DMS 273 (cell line): Measurements from ENCODE around the gene MMP12.
"Not testable (repeated sequence)": the region's sequence is repeated elsewhere in the genome, so short reads cannot be mapped to it uniquely, and the experiment has no call there.

Source experiments
- DNase-seq: peaks from one replicate; lab custom pipeline; 2025; ENCODE audit not compliant: unreplicated experiment; lab: John Stamatoyannopoulos, UW

The MMP12 gene

DNA sequence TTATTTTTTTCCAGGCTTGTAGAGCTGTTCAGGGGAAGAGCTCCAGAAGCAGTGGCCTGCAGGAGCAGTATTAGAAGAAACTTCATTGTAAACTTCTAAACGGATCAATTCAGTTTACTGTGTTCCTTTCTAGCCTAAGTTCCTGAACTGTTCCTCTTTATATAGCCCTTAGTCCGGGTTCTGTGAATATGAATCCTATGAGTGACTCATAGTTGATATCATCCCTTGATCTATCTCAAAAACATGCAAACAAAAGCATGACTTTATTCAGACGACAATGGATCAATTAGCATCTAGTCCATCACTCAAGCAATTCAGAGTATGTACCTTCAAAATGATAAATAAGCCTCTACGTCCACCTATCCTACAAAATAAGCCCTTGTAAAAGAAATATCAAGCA lies at the start of gene MMP12:
TSS of gene MMP12 (minus strand) at position 131 of the 400 bp plus-strand sequence. CDS start at position 86, 45 bp downstream.
- no peak for DNase-seq

- no peak for DNase-seq
These were observed 46.9 kb upstream of the MMP12 start for GRCh38 chr11:102921587-102922220.

DNA sequence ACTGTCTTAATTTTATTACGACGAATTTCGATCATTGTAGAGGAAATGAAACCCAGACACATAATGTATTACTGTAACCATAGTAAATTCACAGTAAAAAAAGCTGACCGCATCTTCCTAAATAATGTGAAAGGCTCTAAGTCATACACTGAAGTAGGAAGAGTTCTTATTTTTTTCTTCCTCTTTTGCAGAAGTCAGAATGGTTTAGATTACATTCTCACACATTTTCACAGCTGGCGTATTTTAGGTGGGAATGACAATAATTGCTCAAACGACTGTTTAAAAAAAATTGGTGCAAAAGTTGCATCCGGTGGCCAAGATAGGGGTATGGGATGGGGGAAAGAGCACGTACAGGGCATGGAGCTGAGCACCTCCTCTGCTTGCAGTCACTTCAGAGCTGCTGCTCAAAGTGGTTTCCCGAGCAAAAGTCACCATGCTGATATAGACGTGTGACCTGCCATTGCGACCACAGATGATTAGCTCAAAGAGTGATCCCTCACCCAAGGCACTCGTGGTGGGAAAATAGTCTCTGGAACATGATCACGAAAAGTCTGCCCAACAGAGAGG lies 45.4 kb upstream of the MMP12 start:
- no peak for DNase-seq

DNA sequence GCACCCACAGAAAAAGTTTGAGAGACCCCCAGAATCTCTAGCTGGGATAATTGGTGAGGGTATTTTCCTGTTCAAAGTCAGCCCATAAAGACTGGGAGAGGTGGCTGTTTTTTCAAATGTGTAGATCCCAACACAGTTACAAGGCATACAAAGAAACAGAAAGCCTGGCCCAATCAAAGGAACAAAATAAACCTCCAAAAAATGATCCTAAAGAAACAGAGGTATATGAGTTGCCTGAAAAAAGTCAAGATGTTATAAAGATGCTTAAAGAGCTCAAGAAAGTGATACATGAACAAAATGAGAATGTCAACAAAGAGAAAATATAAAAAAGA lies 40.2 kb upstream of the MMP12 start:
- no peak for DNase-seq

DNA sequence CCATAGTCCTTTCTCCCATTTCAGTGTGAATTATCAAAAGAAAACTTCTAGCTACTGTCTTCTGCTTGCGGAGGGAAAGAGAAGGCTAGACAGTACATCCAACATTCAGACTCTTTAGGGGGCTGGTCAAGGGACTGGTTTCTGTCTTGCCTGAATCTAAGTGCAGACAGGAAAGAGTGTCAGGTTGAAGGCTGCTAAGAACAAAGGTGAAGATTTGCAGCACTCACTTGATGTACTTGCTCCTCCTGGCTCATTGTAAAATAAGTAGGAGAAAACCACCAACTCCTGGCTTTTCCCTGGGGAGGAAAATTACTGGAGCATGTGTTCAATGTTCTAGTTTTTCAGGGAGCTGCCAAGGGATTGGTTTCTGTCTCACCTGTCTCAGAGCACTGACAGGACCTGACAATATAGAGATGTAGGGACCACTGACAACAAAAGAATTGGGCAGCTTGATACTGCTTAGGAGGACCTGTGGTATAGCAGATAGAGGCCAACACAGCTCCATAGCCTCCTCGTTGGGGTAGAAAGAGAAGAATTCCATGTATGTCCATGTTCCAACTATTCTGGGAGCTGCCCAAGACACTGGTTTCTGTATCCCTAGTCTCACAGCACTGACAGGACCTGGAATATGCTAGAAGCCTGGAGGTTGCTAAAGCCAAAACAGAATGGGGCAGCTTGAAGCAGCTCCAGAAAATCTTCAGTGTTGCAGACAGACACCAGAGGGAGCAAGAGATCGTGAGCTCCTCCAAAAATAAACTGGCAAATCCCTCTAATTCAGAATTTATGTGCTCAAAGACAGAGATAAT lies 39.7 kb upstream of the MMP12 start:
- DNase-seq: peak; percentile 13

DNA sequence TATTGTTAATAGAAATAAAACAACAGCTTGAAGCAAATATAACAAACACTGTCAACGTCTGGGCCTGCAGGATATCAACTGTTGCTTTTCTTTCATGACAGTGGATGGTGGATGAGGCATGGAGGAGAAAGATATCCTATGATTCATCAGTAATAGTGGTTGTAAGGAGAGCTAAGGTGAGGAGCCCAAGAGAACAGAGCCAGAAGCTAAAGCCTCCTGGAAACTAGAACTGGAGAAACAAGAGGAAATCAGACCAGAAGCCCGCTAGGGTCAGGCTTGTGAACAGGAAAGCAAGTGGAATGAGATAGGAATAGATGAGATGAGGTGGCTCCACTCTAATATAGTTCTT lies 37.7 kb upstream of the MMP12 start:
- DNase-seq: no peak

DNA sequence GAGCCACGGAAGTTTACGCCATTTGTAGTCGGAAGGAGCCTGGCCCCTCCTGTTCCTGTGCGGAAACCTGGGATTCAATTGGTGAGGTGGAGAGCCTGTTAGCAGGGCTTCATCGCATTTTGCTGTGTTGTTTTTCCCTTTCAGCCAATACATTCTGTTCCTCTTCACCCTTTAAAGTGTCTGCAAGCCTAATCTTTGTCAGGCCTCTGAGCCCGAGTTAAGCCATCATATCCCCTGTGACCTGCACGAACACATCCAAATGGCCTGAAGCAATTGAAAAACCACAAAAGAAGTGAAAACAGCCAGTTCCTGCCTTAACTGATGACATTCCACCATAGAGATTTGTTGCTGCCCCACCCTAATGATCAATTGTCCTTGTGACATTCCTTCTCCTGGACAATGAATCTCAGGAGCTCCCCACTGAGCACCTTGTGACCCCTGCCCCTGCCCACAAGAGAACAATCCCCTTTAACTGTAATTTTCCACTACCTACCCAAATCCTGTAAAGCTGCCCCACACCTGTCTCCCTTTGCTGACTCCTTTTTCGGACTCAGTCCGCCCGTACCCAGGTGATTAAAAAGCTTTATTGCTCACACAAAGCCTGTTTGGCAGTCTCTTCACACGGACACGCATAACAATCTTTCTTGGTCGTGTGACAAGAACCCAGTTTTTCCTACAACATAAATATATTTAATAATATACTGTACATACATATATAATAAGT lies 37.1 kb upstream of the MMP12 start:
- DNase-seq: no peak

DNA sequence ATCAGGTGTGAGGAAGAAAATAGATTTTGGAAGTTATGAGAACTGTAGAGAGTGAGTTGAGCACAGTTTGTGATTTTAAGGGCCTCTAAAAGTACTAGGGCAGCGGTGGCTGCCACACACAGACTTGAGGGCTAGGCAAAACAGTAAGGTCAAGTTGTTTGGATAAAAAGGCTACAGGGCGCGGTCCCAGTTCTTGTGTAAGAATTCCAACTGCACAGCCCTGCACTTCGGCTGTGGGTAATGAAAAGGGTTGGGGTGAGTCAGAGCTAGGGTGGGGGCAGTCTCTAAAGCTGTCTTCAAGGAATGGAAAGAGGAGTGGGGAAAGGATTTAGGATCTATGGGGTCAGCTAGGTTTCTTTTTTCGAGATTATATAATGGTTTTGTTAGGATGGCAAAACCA lies 31.1 kb upstream of the MMP12 start:
- not testable (repeated sequence) for DNase-seq

GRCh38 chr11:102903895-102904294 lies 29.1 kb upstream of the MMP12 start:
- not testable (repeated sequence) for DNase-seq

DNA sequence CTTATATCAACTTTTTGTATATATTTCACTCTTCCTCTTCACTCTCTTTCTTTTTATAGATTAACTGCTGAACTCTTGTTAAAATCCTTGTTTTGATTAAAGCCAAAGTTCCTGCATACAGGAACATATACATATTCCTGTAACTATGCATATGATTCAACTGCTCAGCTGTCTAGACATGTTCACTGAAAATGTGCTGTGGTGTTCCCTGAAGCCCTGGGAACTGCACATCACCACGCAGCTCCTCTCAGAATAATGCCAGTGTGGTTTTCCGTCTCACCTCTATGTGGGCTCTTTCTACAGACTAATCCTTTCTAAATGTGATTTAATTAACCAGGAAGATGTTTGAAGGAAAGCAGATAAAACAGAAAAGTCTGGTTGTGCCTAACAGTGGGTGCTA lies 25.6 kb upstream of the MMP12 start:
- no peak for DNase-seq

- no peak for DNase-seq
These were observed 17.0 kb upstream of the MMP12 start for GRCh38 chr11:102891736-102892135.

DNA sequence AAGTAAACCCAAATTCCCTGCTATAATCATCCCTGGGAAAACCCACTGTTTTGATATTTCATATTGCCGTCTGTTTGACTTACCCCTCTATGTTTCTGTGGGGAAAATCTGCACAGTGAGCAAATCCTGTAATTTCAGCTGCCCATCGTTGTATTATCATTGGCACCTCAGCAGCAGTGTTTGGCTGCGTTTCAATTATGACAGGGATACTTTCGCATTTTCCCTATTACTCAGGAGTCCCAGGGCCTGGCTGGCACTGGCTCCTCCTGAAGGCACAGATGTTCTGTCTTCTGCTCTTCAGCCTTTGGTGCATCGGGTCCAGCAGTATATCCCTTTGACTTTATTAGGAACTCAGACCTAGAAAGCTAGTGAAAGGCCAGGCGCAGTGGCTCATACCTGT lies 12.2 kb upstream of the MMP12 start:
- peak; percentile 1 for DNase-seq

DNA sequence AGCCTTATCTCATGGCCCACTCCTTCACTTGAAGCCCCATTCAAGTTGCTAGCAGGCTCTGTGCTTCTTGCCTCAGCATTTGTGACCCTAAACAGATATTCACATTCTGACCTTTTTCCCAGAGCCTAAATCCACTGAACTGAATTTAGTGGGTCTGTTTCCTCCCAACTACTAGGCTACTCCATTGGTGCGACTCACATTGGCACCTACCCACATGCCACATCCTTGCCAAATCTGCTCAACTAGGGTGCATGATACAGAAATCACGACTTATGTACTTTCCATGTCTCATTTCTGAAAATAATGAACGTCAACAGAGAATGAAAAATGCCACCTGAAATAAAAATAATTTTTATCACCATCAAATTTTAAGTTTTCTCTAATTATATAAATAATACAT lies 8.4 kb upstream of the MMP12 start:
- DNase-seq: no peak

DNA sequence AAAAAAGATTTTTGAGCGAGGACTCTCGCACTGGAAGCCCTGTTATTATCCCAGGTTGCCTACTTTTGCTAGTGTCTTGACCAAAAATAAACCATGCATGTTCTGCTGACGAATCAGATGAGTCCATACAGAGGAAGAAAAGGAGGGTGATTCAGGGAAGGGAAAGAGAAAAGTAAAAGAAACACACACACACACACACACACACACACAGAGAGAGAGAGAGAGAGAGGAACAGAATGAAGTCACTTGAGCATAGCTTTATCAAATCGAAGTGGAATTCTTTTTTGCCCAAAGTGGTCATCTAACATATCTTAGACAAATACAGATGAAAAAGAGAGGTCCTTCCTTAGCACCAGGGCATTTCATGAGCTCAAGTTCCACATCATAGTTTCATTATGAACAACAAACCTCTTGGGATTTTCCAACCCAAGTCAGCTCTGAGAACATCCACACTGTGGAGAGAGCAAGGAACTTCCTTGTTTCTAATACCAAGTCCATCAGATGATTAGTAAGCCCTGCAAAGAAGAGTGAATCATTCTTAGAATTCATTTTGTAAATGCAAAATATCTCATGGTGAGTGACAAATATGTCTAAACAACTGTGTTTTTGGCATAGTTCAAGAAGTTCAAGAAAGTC lies 7.7 kb upstream of the MMP12 start:
- no peak for DNase-seq

DNA sequence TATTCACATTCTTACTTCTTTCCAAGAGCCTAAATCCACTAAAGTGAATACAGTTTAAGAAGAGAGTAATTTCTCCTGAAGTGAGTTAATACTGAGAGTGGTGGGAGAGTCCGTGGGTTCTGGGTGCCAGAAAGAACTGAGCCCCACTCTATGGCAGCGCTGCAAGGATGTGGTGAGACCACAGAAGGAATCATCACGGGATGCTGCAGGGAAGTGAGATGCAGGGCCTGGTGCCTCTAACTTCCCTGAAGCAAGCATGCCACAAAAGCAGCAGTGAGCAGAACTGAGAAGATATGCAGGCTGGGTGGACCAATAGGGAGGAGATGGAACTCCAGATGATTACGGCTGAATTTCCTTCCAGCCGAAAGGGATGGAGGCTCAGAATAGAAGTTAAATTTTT lies 5.0 kb upstream of the MMP12 start:
- DNase-seq: no peak

DNA sequence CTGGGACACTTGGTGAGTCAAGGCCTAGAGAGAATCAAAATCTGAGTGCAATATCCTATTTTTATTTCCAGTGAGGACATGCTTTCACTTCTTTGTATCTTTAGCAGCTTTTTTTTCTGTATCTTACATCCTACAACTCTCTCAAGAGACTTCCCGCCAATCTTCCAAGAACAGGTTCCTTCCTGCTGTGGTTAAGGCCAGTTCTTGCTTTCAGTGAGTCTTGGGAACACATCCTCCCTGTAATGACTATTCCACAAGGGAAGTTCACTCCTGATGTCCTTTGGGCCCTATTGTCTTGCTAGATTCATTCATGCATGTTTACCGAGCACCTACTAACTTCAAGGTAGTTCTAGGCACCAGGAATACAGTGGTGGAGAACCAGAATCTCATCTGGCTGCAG lies 3.8 kb upstream of the MMP12 start:
- no peak for DNase-seq

- DNase-seq: not testable (repeated sequence)
These were observed 5.3 kb downstream of the MMP12 start for GRCh38 chr11:102869354-102869964.

DNA sequence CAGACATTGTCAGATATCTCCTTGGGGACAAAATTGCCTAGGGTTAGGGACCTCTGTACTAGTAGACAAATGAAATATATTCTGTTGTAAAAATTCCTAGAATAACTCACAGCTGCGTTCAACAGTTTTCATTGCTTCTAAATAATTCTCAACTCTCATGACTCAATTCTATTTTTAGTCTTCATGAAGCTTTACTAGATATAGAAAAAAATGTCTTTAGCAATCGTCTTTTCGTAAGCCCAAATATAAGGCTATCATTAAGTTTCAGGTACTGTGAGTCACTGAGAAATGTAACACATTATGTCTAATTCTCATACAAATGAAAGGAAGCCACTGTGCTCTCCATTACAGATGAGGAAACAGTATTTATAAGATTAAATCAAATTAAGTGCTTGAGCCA lies 6.4 kb downstream of the MMP12 start:
- no peak for DNase-seq

DNA sequence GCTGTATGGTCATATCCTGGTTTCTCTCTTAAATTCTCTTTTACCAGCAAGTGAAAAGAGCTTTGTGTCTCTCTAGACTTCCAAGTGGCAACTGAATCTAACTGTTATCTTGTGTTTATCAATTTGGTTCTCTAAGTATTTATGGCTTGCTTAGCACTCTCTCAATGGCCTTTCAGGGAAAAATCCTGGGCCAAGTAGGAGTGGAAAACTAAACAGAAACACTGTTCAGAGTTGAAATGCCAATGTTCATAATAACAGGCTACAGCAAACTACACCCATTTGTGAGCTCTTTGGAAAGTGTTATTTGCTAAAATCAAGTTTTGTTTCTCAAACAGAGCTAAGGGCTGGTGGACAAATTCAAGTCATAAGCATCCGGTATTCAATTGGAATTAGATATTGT lies 10.1 kb downstream of the MMP12 start:
- no peak for DNase-seq

DNA sequence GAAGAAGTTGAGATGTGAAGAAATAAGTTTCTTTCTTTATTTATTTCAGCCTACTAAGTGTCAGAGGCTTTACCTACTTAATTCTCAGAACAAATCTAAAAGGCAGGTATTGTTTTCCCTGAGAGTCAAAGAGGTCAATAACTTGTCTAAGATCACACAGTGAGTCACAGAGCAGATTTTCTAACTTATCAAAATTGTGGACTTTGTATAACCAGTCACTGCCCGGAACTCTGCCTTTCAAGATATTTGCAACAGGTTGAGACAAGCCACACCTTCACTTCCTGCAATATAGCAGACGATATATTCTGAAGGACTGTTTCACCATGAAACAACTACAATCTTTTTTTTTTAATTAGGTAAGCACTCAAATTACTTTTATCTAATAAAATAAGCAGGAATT lies 20.8 kb downstream of the MMP12 start:
- no peak for DNase-seq

DNA sequence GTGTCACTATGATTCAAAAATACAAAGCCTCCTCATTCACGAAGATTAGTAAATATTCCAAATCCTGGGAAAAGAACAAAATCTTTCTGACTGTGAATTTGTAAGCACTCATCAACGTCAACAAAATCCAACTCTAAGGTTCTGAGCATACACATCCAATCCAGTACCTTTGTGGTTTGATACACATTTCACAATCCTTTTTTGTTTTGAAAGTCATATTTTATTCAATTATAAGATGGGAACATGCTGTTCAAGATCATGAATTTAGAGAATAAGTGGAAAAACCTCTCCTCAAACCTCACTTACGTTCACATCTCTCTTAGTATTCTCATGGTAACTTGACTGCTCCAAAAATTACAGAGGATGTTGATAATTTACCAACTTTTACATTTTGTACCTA lies 21.7 kb downstream of the MMP12 start:
- DNase-seq: no peak
